SU-DHL-6 (cell line): ENCODE results near the gene DDN.

Experiments
- H2AFZ ChIP-seq: fragments of 200-600 bp; sonication (generic); 2 replicates; pipeline ENCODE4 v1.6.1; 2014; ENCODE audit warnings: low read depth, mild to moderate bottlenecking, moderate library complexity, mixed read lengths, antibody characterized with exemption, low read length; ENCODE audit not compliant: severe bottlenecking
- H3F3A ChIP-seq: fragments of 200-600 bp; shearing (Covaris generic); 2 replicates; pipeline ENCODE4 v1.6.0; 2016; ENCODE audit warnings: antibody characterized with exemption, mild to moderate bottlenecking; ENCODE audit not compliant: insufficient read depth
- H3K27ac ChIP-seq: fragments of 200-600 bp; sonication (generic); 2 replicates; pipeline ENCODE4 v1.5.1; 2016; ENCODE audit warnings: low read depth, mild to moderate bottlenecking, low read length, moderate library complexity, mixed read lengths
- H3K27me3 ChIP-seq: fragments of 200-600 bp; sonication (generic), shearing (Covaris generic); 2 replicates; pipeline ENCODE4 v1.6.0; 2014; ENCODE audit warnings: mild to moderate bottlenecking, low read length
- H3K36me3 ChIP-seq: fragments of 200-600 bp; sonication (generic); 2 replicates; pipeline ENCODE4 v1.6.1; 2014; ENCODE audit warnings: mild to moderate bottlenecking, low read length, mixed read lengths
- H3K4me2 ChIP-seq: fragments of 300-600, 200-600 bp; shearing (Covaris generic), sonication (generic); 2 replicates; pipeline ENCODE4 v1.6.0; 2014; ENCODE audit warnings: low read length, low read depth, mild to moderate bottlenecking; ENCODE audit not compliant: poor library complexity, severe bottlenecking
- H3K4me3 ChIP-seq: fragments of 200-600 bp; sonication (generic); 2 replicates; pipeline ENCODE4 v1.5.1; 2014; ENCODE audit warnings: antibody characterized with exemption, low read length, mild to moderate bottlenecking, mixed read lengths; ENCODE audit not compliant: insufficient read depth, poor library complexity, severe bottlenecking
- H3K79me2 ChIP-seq: fragments of 200-600 bp; sonication (generic); 2 replicates; pipeline ENCODE4 v1.6.1; 2014; ENCODE audit warnings: mild to moderate bottlenecking, low read length, moderate library complexity; ENCODE audit not compliant: insufficient read depth
- H3K9ac ChIP-seq: fragments of 200-600 bp; sonication (generic); 2 replicates; pipeline ENCODE4 v1.7.0; 2014; ENCODE audit warnings: mild to moderate bottlenecking, low read length
- H3K9me2 ChIP-seq: fragments of 200-600 bp; sonication (generic); replicated peaks from 2 replicates; pipeline ENCODE4 v1.6.1; 2014; ENCODE audit warnings: low read length; ENCODE audit not compliant: insufficient read depth
- H3K9me3 ChIP-seq: fragments of 200-600 bp; sonication (generic); 2 replicates; pipeline ENCODE4 v1.6.1; 2014; ENCODE audit warnings: low read length, mixed read lengths; ENCODE audit not compliant: insufficient read depth
- H4K20me1 ChIP-seq: fragments of 200-600 bp; sonication (generic); 2 replicates; pipeline ENCODE4 v1.6.1; 2014; ENCODE audit warnings: low read depth, mild to moderate bottlenecking, antibody characterized with exemption, low read length, moderate library complexity, mixed read lengths
- CTCF ChIP-seq: fragments of 200-600 bp; sonication (generic); IDR thresholded peaks from one replicate; pipeline ENCODE4 v1.5.1; 2017; ENCODE audit warnings: antibody characterized with exemption, mild to moderate bottlenecking, low read length, moderate library complexity; ENCODE audit not compliant: insufficient read depth, poor library complexity, severe bottlenecking
- EZH2phosphoT487 ChIP-seq: fragments of 200-600 bp; sonication (generic), shearing (Covaris generic); conservative IDR thresholded peaks from 2 replicates; pipeline ENCODE4 v1.6.1; 2018; ENCODE audit warnings: mild to moderate bottlenecking, antibody characterized with exemption, low read length, moderate library complexity, mixed read lengths

The DDN gene

GRCh38 chr12:48966177-48966895 is 32.8 kb downstream of the DDN start:
- no peak for TF ChIP-seq EZH2phosphoT487
- peak overlapping the region; percentile 44 for H3K4me2 ChIP-seq
- H3K27ac ChIP-seq, result no peak overlapping the region
- no peaks in the 10 kb centered on the region for H3K9me3 ChIP-seq
- no peaks in the 10 kb centered on the region for H3K9me2 ChIP-seq
- H3F3A ChIP-seq, result no peaks in the 10 kb centered on the region
- H3K4me3 ChIP-seq, result no peak overlapping the region
- peak overlapping the region; percentile 92 for H2AFZ ChIP-seq
- no peak overlapping the region for H3K9ac ChIP-seq
- no peaks in the 10 kb centered on the region for H3K27me3 ChIP-seq
- no peaks in the 10 kb centered on the region for H3K79me2 ChIP-seq
- H3K36me3 ChIP-seq, result no peaks in the 10 kb centered on the region
- no peaks in the 10 kb centered on the region for H4K20me1 ChIP-seq

- no peaks in the 10 kb centered on the region for H4K20me1 ChIP-seq
- no peaks in the 10 kb centered on the region for H3K27me3 ChIP-seq
- no peak overlapping the region for H3K4me2 ChIP-seq
- H3K9ac ChIP-seq, result no peak overlapping the region
- H3K9me2 ChIP-seq, result no peaks in the 10 kb centered on the region
- no peak overlapping the region for H2AFZ ChIP-seq
- H3K9me3 ChIP-seq, result no peaks in the 10 kb centered on the region
- H3K79me2 ChIP-seq, result no peaks in the 10 kb centered on the region
- TF ChIP-seq CTCF, result no peak
- no peak for TF ChIP-seq EZH2phosphoT487
- no peak overlapping the region for H3K4me3 ChIP-seq
- H3K27ac ChIP-seq, result no peak overlapping the region
- H3F3A ChIP-seq, result no peaks in the 10 kb centered on the region
- H3K36me3 ChIP-seq, result no peaks in the 10 kb centered on the region
Measured at GRCh38 chr12:48965298-48965838, 33.8 kb downstream of the DDN start.

GRCh38 chr12:48961801-48962200 is 37.4 kb downstream of the DDN start:
- Histone ChIP-seq H3K9me3 (no peaks in the 10 kb centered on the region), H3K9ac (no peak overlapping the region), H3K79me2 (peaks cover 4% of the 10 kb centered on the region), H4K20me1 (no peaks in the 10 kb centered on the region), H3K27me3 (no peaks in the 10 kb centered on the region), H3K27ac (no peak overlapping the region), H2AFZ (no peak overlapping the region), H3K9me2 (no peaks in the 10 kb centered on the region), H3K4me2 (no peak overlapping the region), H3K4me3 (no peak overlapping the region), H3K36me3 (no peaks in the 10 kb centered on the region), H3F3A (peaks cover 4% of the 10 kb centered on the region)
- no peak for TF ChIP-seq EZH2phosphoT487
- no peak for TF ChIP-seq CTCF

- Histone ChIP-seq H3K4me3 (no peak overlapping the region), H3K9me3 (no peaks in the 10 kb centered on the region), H3F3A (peaks cover 4% of the 10 kb centered on the region), H2AFZ (no peak overlapping the region), H3K36me3 (no peaks in the 10 kb centered on the region), H3K27ac (no peak overlapping the region), H3K4me2 (no peak overlapping the region), H4K20me1 (no peaks in the 10 kb centered on the region), H3K9me2 (no peaks in the 10 kb centered on the region), H3K27me3 (no peaks in the 10 kb centered on the region), H3K9ac (no peak overlapping the region), H3K79me2 (peaks cover 9% of the 10 kb centered on the region)
- TF ChIP-seq EZH2phosphoT487 (no peak), CTCF (no peak)
Measured at GRCh38 chr12:48961331-48961730, 37.8 kb downstream of the DDN start.
